T-helper 1 cell treated with Interleukin-12 subunit alpha and Interleukin-12 subunit beta and Interleukin-4 antibody, amounts not matched to agents 30 ng/mL and 1 ng/mL, for 36 hours (primary cell): Measurements from ENCODE around the gene MICAL2. TPM values are rescaled to one million over a fixed set of nuclear protein-coding genes. Genes with fewer than 3 reads are reported as not detected.

ENCODE experiments used
- intact Hi-C: fragments of 100-400 bp; cut with micrococcal nuclease; formaldehyde crosslinking; loops from one replicate; pipeline ENCODE4 v1.15.1; 2024
- total RNA-seq: library from RNA; stranded (reverse); gene quantifications from 2 replicates; pipeline ENCODE4 v1.2.3, GENCODE V29; 2022

MICAL2 gene
- total RNA-seq, 1 donor from 2014 or later: 149 TPM

DNA sequence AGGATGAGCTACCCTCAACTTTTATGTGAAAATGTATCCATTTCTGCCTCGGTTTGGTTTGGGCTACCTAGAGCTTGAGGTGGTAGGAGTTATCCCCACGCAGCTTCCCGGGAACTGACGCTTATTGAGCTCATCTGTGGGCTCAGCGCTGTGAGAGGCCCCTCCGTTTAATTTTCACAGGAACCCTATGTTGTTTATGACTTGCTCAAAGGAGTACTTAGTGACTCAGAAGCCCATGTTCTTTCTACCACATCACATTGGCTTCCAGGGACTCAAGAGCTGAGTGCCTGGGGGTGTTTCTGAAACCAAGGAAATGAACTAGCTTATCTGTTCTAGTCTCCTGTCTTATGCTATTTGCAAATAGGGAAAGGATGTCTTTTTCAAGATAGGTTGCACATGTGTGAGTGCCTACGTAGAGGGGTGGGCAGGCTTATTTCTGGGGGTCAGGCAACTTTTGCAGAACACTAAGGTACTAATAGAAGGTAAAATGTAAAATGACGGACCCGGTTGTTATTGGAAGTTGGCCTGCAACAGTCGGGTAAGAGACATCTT lies 40.5 kb downstream of the MICAL2 start:
- intact Hi-C loops: loop anchor here (1.0 to 2.0 kb wide), 5 partner anchors 7 to 85 kb away; partner anchors contain the start of gene MICAL2

GRCh38 chr11:12152321-12152720 lies 41.9 kb downstream of the MICAL2 start:
- intact Hi-C loops: no loop called here

- intact Hi-C loops: no loop called here
These were observed 44.7 kb downstream of the MICAL2 start for GRCh38 chr11:12154871-12155668.

DNA sequence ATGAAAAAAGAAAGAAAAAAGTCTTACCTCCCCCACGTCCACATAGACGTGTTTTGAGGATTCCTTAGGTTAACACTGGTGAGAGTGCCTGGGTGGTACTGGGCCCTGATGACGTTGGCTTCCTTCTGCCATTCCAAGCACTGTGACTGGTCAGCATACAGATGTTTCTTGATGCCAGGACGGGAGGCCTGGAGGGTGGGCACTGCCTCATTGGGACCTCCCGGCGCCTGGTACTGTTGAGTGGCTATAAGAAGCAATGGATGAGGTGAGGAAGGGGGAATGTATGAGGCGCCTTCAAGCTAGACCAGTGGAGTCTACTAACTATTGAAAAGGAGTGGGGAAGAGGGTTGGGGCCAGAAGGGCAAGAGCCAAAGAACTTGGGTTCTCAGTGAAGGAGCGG lies 45.3 kb downstream of the MICAL2 start:
- intact Hi-C loops: loop anchor here (2.0 kb wide), 1 partner anchor 69 kb away; no protein-coding TSS in a partner anchor

DNA sequence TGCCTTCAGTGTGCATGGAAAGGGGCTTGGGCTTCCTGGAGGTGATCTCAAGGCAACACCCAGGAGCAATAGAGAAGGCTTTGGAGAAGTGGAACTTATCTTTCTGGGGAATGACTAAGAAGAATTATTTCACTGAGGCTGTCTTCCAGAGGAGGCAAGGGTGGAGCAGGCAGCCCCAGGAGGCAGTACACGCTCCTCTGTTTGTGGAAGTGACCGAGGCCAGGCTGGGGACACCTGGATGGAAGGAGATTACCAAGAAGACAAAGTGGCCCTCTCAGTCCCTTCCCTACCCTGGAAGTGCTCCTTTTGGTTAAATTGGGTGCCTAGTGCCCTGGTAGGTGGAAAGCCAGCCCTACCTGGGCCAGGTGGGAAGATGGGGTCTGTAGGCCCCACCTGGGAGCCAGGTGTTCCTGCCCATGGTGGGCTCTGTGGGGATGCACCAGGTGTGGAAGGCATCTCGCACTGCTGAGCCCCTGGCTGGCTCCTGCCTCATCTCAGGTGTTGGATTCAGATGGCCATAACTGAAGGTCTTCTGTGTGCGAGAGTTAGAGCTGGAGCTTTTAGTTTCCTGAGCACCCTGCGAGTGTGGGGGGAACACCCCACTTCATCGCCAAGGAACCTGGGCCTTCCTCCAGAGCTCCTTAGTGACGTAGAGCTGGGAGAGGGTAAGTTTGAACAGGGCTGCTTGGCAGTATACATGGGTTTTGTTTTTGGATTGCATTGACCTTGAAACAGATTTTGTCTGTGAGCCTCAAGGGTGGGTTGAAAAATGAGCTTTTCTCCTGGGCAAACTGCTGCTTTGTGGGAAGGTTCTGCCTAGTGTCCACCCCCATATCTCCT lies 46.1 kb downstream of the MICAL2 start:
- intact Hi-C loops: loop anchor here (1.0 to 2.0 kb wide), 3 partner anchors 12 to 70 kb away; no protein-coding TSS in a partner anchor

- intact Hi-C loops: loop anchor here (1.0 to 2.0 kb wide), 3 partner anchors 13 to 70 kb away; no protein-coding TSS in a partner anchor
These were observed 46.9 kb downstream of the MICAL2 start for GRCh38 chr11:12157241-12157661.

GRCh38 chr11:12158909-12159308 lies 48.5 kb downstream of the MICAL2 start:
- intact Hi-C loops: loop anchor here (1.0 kb wide), 2 partner anchors 7 to 9 kb away; no protein-coding TSS in a partner anchor

GRCh38 chr11:12159351-12160099 lies 49.1 kb downstream of the MICAL2 start:
- intact Hi-C loops: no loop called here

GRCh38 chr11:12160231-12160630 lies 49.8 kb downstream of the MICAL2 start:
- intact Hi-C loops: no loop called here

GRCh38 chr11:12160680-12161079 lies 50.3 kb downstream of the MICAL2 start:
- intact Hi-C loops: no loop called here

DNA sequence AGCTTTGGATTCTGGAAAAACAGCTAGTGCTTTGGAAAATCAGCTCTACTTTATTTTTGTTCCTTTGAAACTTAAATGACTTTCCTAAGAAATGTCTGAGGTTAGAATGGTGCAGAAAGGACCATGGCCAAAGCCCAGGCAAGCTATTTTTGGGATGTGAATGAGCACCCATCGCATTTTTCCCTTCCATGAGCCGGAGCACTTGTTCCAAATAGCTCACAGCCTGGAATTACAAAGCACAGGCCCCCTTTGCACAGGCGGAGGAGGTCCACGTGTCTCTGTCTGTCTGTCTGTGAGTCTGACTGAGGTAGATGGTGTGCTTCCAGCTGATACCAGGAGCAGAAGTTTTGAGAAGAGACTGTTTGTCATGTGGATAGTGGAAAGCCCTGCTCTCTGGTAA lies 50.7 kb downstream of the MICAL2 start:
- intact Hi-C loops: no loop called here

DNA sequence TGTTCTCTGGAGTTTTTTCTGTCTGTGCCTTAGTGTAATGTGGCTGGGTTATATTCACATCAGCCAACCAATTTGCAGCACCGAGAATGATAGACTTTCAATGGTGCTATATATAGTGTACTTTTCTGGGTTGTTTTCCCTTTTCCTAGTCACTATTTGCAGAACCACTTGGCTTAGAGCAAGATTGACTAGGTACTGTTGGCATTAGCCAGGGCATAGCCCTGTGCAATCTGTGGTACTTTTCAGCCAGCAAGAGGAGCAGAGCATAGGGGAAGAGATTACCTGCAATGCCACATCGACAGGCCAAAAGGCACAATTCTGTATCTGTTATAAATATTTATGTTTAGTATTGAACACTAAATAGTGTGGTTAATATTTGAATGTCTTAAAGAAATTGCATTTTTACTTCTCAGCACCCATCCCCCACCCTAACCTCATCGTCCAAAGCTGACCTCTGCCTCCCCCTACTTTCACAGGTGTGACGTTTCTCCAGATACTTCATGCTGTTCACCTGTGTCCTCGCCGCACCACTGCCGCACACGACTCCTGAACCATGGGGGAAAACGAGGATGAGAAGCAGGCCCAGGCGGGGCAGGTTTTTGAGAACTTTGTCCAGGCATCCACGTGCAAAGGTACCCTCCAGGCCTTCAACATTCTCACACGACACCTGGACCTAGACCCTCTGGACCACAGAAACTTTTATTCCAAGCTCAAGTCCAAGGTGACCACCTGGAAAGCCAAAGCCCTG lies 51.4 kb downstream of the MICAL2 start:
- intact Hi-C loops: no loop called here

GRCh38 chr11:12162652-12163051 lies 52.3 kb downstream of the MICAL2 start:
- intact Hi-C loops: no loop called here

DNA sequence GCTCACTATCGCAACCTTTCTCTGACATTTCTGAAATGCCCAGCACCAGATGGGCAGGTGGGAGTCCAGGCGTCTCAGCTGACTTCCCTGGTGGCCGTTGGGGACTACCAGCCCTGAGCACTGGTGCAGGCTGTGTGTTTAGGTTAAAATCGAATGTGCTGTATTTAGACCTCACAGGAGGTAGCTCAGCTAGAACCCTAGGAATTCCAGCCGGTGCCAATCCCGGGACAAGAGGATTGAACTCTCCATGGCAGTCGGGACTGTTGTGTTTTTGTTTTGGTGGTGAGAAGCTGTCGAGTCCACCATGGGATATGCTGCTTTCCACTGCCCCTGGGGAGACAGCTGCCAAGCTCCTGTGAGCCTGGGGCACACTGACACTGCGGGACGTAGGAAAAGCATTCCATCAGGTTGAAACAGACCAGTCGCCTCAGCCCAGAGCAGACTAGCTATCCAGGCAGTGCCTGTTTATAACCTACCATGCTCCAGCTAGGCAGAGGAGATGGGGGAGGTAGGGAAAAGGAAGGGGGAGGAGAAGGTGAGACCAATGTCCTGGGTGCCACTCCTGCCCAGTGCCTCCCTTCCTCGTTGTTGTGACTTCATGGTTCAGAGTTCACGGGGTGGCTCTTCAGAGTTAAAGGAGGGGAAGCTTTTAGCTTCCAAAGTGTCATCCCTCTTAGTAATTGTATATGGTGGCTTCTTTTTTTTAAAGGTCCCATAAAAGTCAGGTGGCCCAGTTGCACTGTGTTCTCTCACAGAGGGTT lies 53.0 kb downstream of the MICAL2 start:
- intact Hi-C loops: no loop called here

- intact Hi-C loops: no loop called here
These were observed 53.9 kb downstream of the MICAL2 start for GRCh38 chr11:12164061-12165014.

DNA sequence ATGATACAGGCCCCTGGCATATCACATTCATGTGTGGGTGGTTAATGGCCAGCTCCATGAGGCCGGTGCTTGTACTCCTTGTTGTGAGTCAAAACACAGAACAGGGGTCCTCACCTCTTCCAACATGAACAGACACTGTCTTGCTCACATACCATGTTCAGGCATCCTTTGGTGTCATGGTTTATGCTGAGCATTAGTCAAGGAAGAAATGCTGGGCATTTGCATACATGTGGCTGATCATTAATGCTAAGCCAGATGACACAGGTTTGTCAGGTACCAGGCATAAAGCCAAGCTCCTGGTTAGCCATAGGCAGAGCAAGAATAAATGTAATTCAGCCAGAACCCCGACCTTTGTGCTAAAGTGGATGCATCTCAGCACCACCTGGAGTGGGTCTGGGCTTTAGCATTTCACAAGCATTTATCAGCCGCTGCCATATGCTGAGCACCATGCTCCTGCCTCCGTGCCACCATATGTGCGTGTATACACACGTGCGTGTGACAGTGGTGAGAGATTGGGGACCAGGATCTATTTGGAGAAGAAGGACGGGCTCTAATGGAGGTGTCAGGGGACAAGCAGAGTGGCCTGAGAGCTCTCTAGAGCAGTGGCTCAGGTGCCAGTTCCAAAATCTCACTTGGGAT lies 55.0 kb downstream of the MICAL2 start:
- intact Hi-C loops: no loop called here

GRCh38 chr11:12166299-12167060 lies 56.1 kb downstream of the MICAL2 start:
- intact Hi-C loops: loop anchor here (1.0 kb wide), 1 partner anchor 8 kb away; no protein-coding TSS in a partner anchor
